ENCODE measurements around the gene TRAFD1. TPM values are rescaled to one million over a fixed set of nuclear protein-coding genes. Genes with fewer than 3 reads are reported as not detected.
A peak's percentile ranks its signal among the peaks of the same experiment; 100 is the strongest.

The TRAFD1 gene
- polyA plus RNA-seq, 4 donors, result 16.5 to 34.5 (median 17.9) TPM

DNA sequence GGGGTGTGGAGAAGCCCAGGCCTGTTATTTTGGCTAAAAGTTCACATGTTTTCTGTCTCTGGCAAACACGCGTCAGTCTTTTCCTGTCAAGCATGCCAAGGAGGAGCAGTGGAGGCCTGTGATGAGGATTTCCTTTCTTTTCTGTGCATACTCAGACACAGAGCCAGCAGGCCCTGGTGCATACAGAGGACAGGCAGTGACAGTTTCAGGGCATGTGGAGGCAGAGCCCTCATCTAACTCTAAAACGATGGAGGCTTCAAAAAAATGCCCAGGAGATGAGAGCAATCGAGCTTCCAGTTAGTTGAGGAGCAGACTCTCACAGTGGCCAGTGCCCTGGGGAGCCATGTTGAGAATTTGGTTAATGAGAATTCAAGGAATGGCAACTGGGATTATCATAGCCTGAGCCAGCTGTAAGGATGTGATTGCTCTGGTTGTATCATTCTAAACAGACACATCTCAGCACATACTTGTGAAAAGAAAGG lies 66.5 kb downstream of the TRAFD1 start:
- Histone ChIP-seq H3K9me3 (ENCODE audit: control insufficient read depth in 2 of 2, insufficient read depth in 1 of 2, low read depth in 1 of 2, low read length in 1 of 2) (no peaks in the 10 kb centered on the region), H3K27ac (ENCODE audit: low read depth in 1 of 3, low read length in 2 of 3) (no peak overlapping the region), H3K27me3 (ENCODE audit: control insufficient read depth in 3 of 3, insufficient read depth in 3 of 3, low read length in 3 of 3) (no peaks in the 10 kb centered on the region), H3K4me3 (ENCODE audit: low read depth in 1 of 3, low read length in 3 of 3) (no peak overlapping the region), H3K4me1 (ENCODE audit: control insufficient read depth in 3 of 3, insufficient read depth in 2 of 3, low read depth in 1 of 3, low read length in 2 of 3) (no peaks in the 10 kb centered on the region), H3K36me3 (ENCODE audit: control insufficient read depth in 3 of 3, insufficient read depth in 2 of 3, low read depth in 1 of 3, low read length in 3 of 3) (peaks cover 0 to 64% (median 11%) of the 10 kb centered on the region in 3 donors)
- DNase-seq (no peak), FAIRE-seq (no peak)
- 64 to 81% (median 81%) methylated on average over 4 of the region's 4 CpGs for WGBS, 3 donors

DNA sequence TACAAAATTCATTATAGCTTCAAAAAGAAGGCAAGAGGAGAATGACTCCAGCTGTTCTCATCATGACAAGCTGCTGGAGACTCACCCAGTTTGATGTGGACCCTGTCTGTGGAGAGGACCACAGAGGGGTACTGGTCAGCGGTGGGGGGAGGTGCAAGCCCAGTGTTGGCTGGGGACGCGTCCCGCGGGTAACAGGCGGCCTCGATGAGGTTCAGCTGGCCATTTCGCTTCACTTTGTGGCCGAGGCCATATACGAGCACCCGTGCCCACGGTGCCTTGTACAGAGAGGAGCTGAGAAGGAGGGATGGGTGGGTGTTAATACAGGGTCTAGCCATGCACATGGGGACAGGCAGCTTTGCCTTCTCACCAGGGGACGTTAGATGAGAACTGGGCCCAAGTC lies 67.1 kb downstream of the TRAFD1 start:
- H3K27me3 ChIP-seq (ENCODE audit: control insufficient read depth in 3 of 3, insufficient read depth in 3 of 3, low read length in 3 of 3), result no peaks in the 10 kb centered on the region
- peaks cover 0 to 64% (median 11%) of the 10 kb centered on the region in 3 donors for H3K36me3 ChIP-seq (ENCODE audit: control insufficient read depth in 3 of 3, insufficient read depth in 2 of 3, low read depth in 1 of 3, low read length in 3 of 3)
- H3K4me3 ChIP-seq (ENCODE audit: low read depth in 1 of 3, low read length in 3 of 3), result no peak overlapping the region
- no peak for DNase-seq
- WGBS, 3 donors, result 94 to 97% (median 96%) methylated on average over 13 of the region's 13 CpGs
- no peaks in the 10 kb centered on the region for H3K9me3 ChIP-seq (ENCODE audit: control insufficient read depth in 2 of 2, insufficient read depth in 1 of 2, low read depth in 1 of 2, low read length in 1 of 2)
- H3K27ac ChIP-seq (ENCODE audit: low read depth in 1 of 3, low read length in 2 of 3), result no peak overlapping the region
- H3K4me1 ChIP-seq (ENCODE audit: control insufficient read depth in 3 of 3, insufficient read depth in 2 of 3, low read depth in 1 of 3, low read length in 2 of 3), result no peaks in the 10 kb centered on the region
- no peak for FAIRE-seq

DNA sequence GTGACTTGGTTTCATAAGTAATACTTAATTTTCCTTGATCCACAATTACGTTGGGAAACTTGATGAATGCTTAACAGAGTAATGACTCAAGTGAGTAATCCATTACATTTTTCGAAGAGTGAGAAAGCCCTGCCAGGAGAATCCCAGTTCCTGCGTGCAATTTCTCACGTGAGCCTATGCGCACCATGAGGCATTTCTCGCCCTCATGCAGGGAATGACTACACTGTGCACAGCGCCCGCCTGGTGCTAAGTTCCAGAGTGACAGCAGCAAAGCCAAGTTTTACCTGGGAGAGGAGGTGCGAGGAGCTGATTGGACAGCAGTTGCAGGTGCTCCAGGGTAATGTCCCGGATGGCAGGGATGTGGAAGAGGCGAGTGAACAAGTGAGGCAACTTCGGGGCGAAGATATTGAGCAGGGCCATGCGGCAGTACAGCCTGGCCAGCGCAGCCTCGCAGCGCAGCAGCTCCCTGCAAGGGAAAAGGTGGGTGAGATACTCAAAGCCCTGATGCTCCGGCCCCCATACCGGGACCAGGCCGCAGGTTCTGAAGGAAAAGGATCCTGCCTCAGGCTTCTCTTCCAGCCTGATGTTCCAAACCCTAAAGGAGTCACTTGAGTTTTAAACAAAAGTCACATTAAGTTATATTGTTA lies 69.4 kb downstream of the TRAFD1 start:
- H3K9me3 ChIP-seq (ENCODE audit: control insufficient read depth in 2 of 2, insufficient read depth in 1 of 2, low read depth in 1 of 2, low read length in 1 of 2), result no peaks in the 10 kb centered on the region
- no peak for DNase-seq
- no peaks in the 10 kb centered on the region for H3K27me3 ChIP-seq (ENCODE audit: control insufficient read depth in 3 of 3, insufficient read depth in 3 of 3, low read length in 3 of 3)
- H3K4me1 ChIP-seq (ENCODE audit: control insufficient read depth in 3 of 3, insufficient read depth in 2 of 3, low read depth in 1 of 3, low read length in 2 of 3), result no peaks in the 10 kb centered on the region
- H3K4me3 ChIP-seq (ENCODE audit: low read depth in 1 of 3, low read length in 3 of 3), result no peak overlapping the region
- no peak for FAIRE-seq
- WGBS, 3 donors, result 95 to 97% (median 97%) methylated on average over 20 of the region's 20 CpGs
- H3K27ac ChIP-seq (ENCODE audit: low read depth in 1 of 3, low read length in 2 of 3), result no peak overlapping the region
- peaks cover 0 to 58% (median 7%) of the 10 kb centered on the region in 3 donors for H3K36me3 ChIP-seq (ENCODE audit: control insufficient read depth in 3 of 3, insufficient read depth in 2 of 3, low read depth in 1 of 3, low read length in 3 of 3)

DNA sequence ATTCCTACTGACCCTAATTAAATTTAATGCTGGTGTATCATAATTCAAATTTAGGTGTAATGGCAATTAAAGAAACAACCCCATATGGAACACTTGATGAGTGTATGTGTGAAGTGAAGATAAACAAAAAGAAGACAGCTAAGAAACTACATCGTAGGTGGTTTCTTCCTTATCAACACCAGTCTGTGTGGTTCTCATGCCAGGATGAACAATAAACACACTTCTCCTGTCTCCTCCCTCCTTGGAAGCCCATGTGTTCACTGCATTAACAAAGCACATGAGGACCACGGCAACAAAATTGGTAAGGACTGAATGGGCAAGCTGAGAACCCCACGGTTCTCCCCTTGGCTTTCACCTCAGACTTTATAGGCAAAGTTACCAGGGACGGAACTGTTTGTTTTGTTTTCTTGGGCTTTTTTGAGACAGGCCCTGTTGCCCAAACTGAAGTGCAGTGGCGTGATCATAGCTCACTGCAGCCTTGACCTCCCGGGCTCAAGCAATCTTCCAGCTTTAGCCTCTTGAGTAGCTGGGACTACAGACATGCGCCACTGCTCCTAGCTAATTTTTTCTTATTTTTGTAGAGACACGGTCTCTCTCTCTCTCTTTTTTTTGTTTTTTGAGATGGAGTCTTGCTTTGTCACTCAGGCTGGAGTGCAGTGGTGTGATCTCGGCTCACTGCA lies 71.0 kb downstream of the TRAFD1 start:
- H3K36me3 ChIP-seq (ENCODE audit: control insufficient read depth in 3 of 3, insufficient read depth in 2 of 3, low read depth in 1 of 3, low read length in 3 of 3), result peaks cover 0 to 57% (median 11%) of the 10 kb centered on the region in 3 donors
- no peaks in the 10 kb centered on the region for H3K27me3 ChIP-seq (ENCODE audit: control insufficient read depth in 3 of 3, insufficient read depth in 3 of 3, low read length in 3 of 3)
- FAIRE-seq, result no peak
- no peaks in the 10 kb centered on the region for H3K9me3 ChIP-seq (ENCODE audit: control insufficient read depth in 2 of 2, insufficient read depth in 1 of 2, low read depth in 1 of 2, low read length in 1 of 2)
- WGBS, 3 donors, result 88 to 93% (median 92%) methylated on average over 9 of the region's 9 CpGs
- DNase-seq, result no peak
- no peak overlapping the region for H3K4me3 ChIP-seq (ENCODE audit: low read depth in 1 of 3, low read length in 3 of 3)
- H3K27ac ChIP-seq (ENCODE audit: low read depth in 1 of 3, low read length in 2 of 3), result no peak overlapping the region
- H3K4me1 ChIP-seq (ENCODE audit: control insufficient read depth in 3 of 3, insufficient read depth in 2 of 3, low read depth in 1 of 3, low read length in 2 of 3), result no peaks in the 10 kb centered on the region

DNA sequence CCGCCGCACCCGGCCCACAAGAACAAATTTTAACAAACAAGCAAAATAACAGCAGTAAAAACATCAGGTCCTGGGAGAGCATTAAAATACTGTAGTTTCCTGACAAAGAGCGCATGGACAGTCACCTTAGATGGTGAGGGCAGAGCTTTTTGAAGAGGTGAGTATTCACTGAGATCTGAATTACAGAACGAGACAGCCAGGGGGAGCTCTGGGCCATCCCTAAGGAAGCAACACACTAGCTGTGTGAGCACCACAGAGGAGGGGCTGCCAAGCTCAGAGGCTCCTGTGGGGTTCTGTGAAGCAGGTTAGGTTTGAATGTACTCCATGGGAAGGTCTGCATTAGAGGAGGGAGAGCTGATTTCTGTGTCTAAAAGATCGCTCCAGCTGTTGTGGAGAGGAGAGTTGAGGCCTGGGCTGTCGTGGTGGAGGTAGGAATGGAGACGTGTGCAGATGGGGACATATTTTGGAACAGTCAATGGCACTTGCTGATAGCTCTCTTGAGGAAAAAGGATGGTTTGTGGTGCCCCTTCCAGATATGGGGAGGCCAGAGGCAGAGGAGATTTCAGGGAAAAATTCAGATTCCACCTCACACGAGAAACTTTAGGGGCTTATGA lies 72.9 kb downstream of the TRAFD1 start:
- H3K4me1 ChIP-seq (ENCODE audit: control insufficient read depth in 3 of 3, insufficient read depth in 2 of 3, low read depth in 1 of 3, low read length in 2 of 3), result no peaks in the 10 kb centered on the region
- no peak overlapping the region for H3K27ac ChIP-seq (ENCODE audit: low read depth in 1 of 3, low read length in 2 of 3)
- no peaks in the 10 kb centered on the region for H3K9me3 ChIP-seq (ENCODE audit: control insufficient read depth in 2 of 2, insufficient read depth in 1 of 2, low read depth in 1 of 2, low read length in 1 of 2)
- H3K27me3 ChIP-seq (ENCODE audit: control insufficient read depth in 3 of 3, insufficient read depth in 3 of 3, low read length in 3 of 3), result no peaks in the 10 kb centered on the region
- FAIRE-seq (no peak), DNase-seq (peak; percentile 44 to 53)
- WGBS, 3 donors, result 81 to 86% (median 86%) methylated on average over 9 of the region's 9 CpGs
- H3K36me3 ChIP-seq (ENCODE audit: control insufficient read depth in 3 of 3, insufficient read depth in 2 of 3, low read depth in 1 of 3, low read length in 3 of 3), result peaks cover 0 to 53% (median 9%) of the 10 kb centered on the region in 3 donors
- no peak overlapping the region for H3K4me3 ChIP-seq (ENCODE audit: low read depth in 1 of 3, low read length in 3 of 3)

DNA sequence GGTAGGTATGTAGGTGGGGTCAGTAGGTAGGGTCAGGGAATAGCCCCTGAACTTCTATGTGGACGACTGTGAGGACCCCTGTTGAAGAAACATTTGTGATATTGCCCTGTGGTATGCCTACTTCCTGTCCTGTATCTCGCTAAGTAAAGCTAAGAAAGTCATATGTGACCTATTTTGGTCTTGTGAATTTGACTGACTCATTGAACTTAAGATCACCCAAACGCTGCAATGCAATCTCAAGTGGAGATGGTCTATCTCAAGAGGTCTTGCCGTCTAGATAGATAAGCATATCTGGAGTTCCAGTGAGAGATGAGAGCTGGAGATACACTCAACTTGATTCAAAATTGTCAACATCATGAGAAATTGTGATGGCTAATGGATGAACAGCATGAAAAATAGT lies 73.8 kb downstream of the TRAFD1 start:
- no peak for DNase-seq
- Histone ChIP-seq H3K4me1 (ENCODE audit: control insufficient read depth in 3 of 3, insufficient read depth in 2 of 3, low read depth in 1 of 3, low read length in 2 of 3) (no peaks in the 10 kb centered on the region), H3K4me3 (ENCODE audit: low read depth in 1 of 3, low read length in 3 of 3) (no peak overlapping the region), H3K36me3 (ENCODE audit: control insufficient read depth in 3 of 3, insufficient read depth in 2 of 3, low read depth in 1 of 3, low read length in 3 of 3) (peaks cover 0 to 51% (median 8%) of the 10 kb centered on the region in 3 donors), H3K9me3 (ENCODE audit: control insufficient read depth in 2 of 2, insufficient read depth in 1 of 2, low read depth in 1 of 2, low read length in 1 of 2) (no peaks in the 10 kb centered on the region), H3K27me3 (ENCODE audit: control insufficient read depth in 3 of 3, insufficient read depth in 3 of 3, low read length in 3 of 3) (no peaks in the 10 kb centered on the region), H3K27ac (ENCODE audit: low read depth in 1 of 3, low read length in 2 of 3) (no peak overlapping the region)
- no peak for FAIRE-seq
- 67 to 74% (median 71%) methylated on average over 4 of the region's 4 CpGs for WGBS, 3 donors

Other genes with a start within 250 kb of the TRAFD1 start
- 10 to 100 TPM in 2 of 4 donors, 1 to 10 TPM in 2; 6.7 to 19.3 (median 11.1) TPM for gene TMEM116, start 112.4 kb upstream of the TRAFD1 start, polyA plus RNA-seq
- gene ERP29, start 112.1 kb upstream of the TRAFD1 start, polyA plus RNA-seq, result 100 to 1,000 TPM in 3 of 4 donors, 10 to 100 TPM in 1; 64.9 to 213 (median 144) TPM
- gene NAA25, start 16.8 kb upstream of the TRAFD1 start, polyA plus RNA-seq, result 10 to 100 TPM in 1 of 4 donors, 1 to 10 TPM in 3; 2.4 to 18.2 (median 4.3) TPM

Data from small intestine (tissue), 7 donors.